GM18499 (cell line): ENCODE measurements around the gene TYK2.

Source experiments
- ATAC-seq: cut with Tn5 transposase; IDR thresholded peaks from one replicate; pipeline ENCODE4 v1.9.1; 2021; ENCODE audit warnings: moderate number of reproducible peaks; ENCODE audit not compliant: insufficient read depth, unreplicated experiment

Gene TYK2

GRCh38 chr19:10317045-10317856 lies 63.1 kb downstream of the TYK2 start:
- ATAC-seq = no peak

- ATAC-seq = no peak
Observed at GRCh38 chr19:10316229-10317044, 63.9 kb downstream of the TYK2 start.

- no peak for ATAC-seq
Observed at GRCh38 chr19:10315335-10316214, 64.8 kb downstream of the TYK2 start, which contains the start of gene FDX2. Gene FDX2 (minus strand): TSS chr19:10316015. CDS start chr19:10315996, 19 bp downstream.

DNA sequence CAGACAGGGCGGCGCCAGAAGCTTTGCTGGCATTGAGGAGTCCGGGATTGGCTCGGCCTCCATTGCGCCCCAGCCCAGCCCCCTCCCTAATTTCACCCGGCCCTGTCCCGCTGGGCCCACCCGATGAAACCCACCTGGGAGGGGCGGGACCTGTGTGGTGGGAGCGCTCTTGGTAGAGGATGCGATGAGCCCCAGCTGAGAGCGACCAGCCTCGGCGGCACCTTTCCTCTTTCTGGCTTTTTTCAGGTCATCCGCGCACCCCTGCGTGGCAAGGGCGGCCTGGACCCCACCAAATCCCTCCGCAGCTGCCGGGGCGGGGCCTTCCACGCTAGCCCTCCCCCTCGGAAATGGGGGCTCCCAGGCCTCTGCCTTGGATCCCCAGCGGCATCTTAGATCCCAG lies 70.9 kb downstream of the TYK2 start, which contains the start of gene ZGLP1:
Gene ZGLP1 (minus strand): TSS at position 393 of the 400 bp plus-strand sequence.
- ATAC-seq = no peak

DNA sequence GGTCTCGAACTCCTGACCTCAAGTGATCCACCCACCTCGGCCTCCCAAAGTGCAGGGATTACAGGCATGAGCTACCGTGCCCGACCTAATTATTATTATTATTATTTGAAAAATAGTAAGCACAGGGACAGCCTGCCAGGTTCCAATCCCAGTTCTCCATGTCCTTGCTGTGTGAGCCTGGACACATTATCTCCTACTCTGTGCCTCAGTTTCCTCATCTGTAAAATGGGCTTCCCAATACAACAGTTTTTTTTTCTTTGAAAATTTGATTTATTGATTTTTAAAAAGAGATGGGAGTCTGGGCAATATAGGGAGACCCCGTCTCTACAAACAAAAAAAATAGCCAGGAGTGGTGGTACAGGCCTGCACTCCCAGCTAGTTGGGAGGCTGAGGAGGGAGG lies 74.0 kb downstream of the TYK2 start:
- ATAC-seq = no peak

- ATAC-seq = no peak
Observed at GRCh38 chr19:10305139-10305806, 75.1 kb downstream of the TYK2 start.
